GM12801 (cell line): ENCODE measurements around the gene MAT2B.

Experiments used
- CTCF ChIP-seq: IDR thresholded peaks from one replicate; pipeline ENCODE4 v1.5.1; 2011; ENCODE audit warnings: control low read depth; ENCODE audit not compliant: insufficient read length; ENCODE audit errors: extremely low read depth

The MAT2B gene

GRCh38 chr5:163544041-163544440 lies 38.6 kb downstream of the MAT2B start:
- no peak for TF ChIP-seq CTCF

- no peak for TF ChIP-seq CTCF
Observed at GRCh38 chr5:163544836-163545235, 39.4 kb downstream of the MAT2B start.

GRCh38 chr5:163548649-163549048 lies 43.2 kb downstream of the MAT2B start:
- TF ChIP-seq CTCF = no peak

GRCh38 chr5:163551156-163551555 lies 45.7 kb downstream of the MAT2B start:
- TF ChIP-seq CTCF = no peak

- no peak for TF ChIP-seq CTCF
Observed at GRCh38 chr5:163552536-163552935, 47.1 kb downstream of the MAT2B start.

- no peak for TF ChIP-seq CTCF
Observed at GRCh38 chr5:163561339-163561738, 55.9 kb downstream of the MAT2B start.

- TF ChIP-seq CTCF = no peak
Observed at GRCh38 chr5:163562071-163562470, 56.7 kb downstream of the MAT2B start.

- no peak for TF ChIP-seq CTCF
Observed at GRCh38 chr5:163563112-163563511, 57.7 kb downstream of the MAT2B start.
